Cardiac muscle cell (in vitro differentiated cells and primary cell): ENCODE results near the gene BPIFB6. TPM values are rescaled to one million over a fixed set of nuclear protein-coding genes. Genes with fewer than 3 reads are reported as not detected.

Source experiments
- DNase-seq, 2 donors: peaks; one replicate each; pipeline versions ENCODE4 v3.0.0 to v3.0.0-alpha.2; 2010 to 2017; ENCODE audit warnings: low read depth in 1 of 2, low spot score in 1 of 2
- H3K27ac ChIP-seq: fragments of 200-600 bp; sonication (generic); 2 replicates; pipeline ENCODE4 v1.5.1; 2016
- H3K27me3 ChIP-seq: fragments of 200-600 bp; sonication (generic); 2 replicates; pipeline ENCODE4 v1.6.0; 2016; ENCODE audit warnings: control low read depth
- H3K36me3 ChIP-seq: fragments of 200-600 bp; sonication (generic); 2 replicates; pipeline ENCODE4 v1.5.1; 2016; ENCODE audit warnings: control low read depth
- H3K4me1 ChIP-seq: fragments of 200-600 bp; sonication (generic); 2 replicates; pipeline ENCODE4 v1.8.1; 2017; ENCODE audit warnings: low read depth, mild to moderate bottlenecking, mixed run types
- H3K4me3 ChIP-seq: fragments of 200-600 bp; sonication (generic); 2 replicates; pipeline ENCODE4 v1.5.1; 2016; ENCODE audit warnings: mild to moderate bottlenecking
- H3K9me3 ChIP-seq: fragments of 200-600 bp; sonication (generic); 2 replicates; pipeline ENCODE4 v1.5.1; 2017; ENCODE audit warnings: low read depth, mild to moderate bottlenecking, control low read depth
- CTCF ChIP-seq: IDR thresholded peaks from 2 replicates; pipeline ENCODE4 v1.5.1; 2012; ENCODE audit warnings: low read depth, mild to moderate bottlenecking, low read length
- polyA plus RNA-seq: library from polyadenylated mRNA; unstranded; fragments of >200 nt; fragmentation: Nextera tagmentation; extraction: Ambion mirVana; gene quantifications from 2 replicates; pipeline ENCODE4 v1.2.1, GENCODE V29; 2016
- total RNA-seq: library from RNA; depleted of rRNA; stranded (reverse); fragments of >200 nt; gene quantifications from 2 replicates; pipeline ENCODE4 v1.2.3, GENCODE V29; 2016

Gene BPIFB6
- total and polyA plus RNA-seq, 2 experiments from 2014 or later = not detected

- Histone ChIP-seq H3K36me3 (no peaks in the 10 kb centered on the region), H3K4me1 (no peaks in the 10 kb centered on the region), H3K4me3 (no peak overlapping the region), H3K27ac (no peak overlapping the region), H3K9me3 (no peaks in the 10 kb centered on the region), H3K27me3 (no peaks in the 10 kb centered on the region)
- no peak for DNase-seq
- TF ChIP-seq CTCF = no peak
Measured at GRCh38 chr20:33027769-33028751, 3.4 kb upstream of the BPIFB6 start.

- no peak overlapping the region for H3K27ac ChIP-seq
- no peak for TF ChIP-seq CTCF
- H3K27me3 ChIP-seq = no peaks in the 10 kb centered on the region
- H3K36me3 ChIP-seq = no peaks in the 10 kb centered on the region
- H3K4me1 ChIP-seq = no peaks in the 10 kb centered on the region
- DNase-seq = no peak
- H3K9me3 ChIP-seq = no peaks in the 10 kb centered on the region
- no peak overlapping the region for H3K4me3 ChIP-seq
Measured at GRCh38 chr20:33028875-33029274, 2.6 kb upstream of the BPIFB6 start.

- Histone ChIP-seq H3K27ac (no peak overlapping the region), H3K4me1 (no peaks in the 10 kb centered on the region), H3K36me3 (no peaks in the 10 kb centered on the region), H3K27me3 (no peaks in the 10 kb centered on the region), H3K9me3 (no peaks in the 10 kb centered on the region), H3K4me3 (no peak overlapping the region)
- TF ChIP-seq CTCF = no peak
- DNase-seq = no peak
Measured at GRCh38 chr20:33030076-33030475, 1.4 kb upstream of the BPIFB6 start.

- DNase-seq = no peak
- Histone ChIP-seq H3K4me1 (no peaks in the 10 kb centered on the region), H3K27me3 (no peaks in the 10 kb centered on the region), H3K4me3 (no peak overlapping the region), H3K36me3 (no peaks in the 10 kb centered on the region), H3K9me3 (no peaks in the 10 kb centered on the region), H3K27ac (no peak overlapping the region)
- no peak for TF ChIP-seq CTCF
Measured at GRCh38 chr20:33030569-33030968, 879 bp upstream of the BPIFB6 start.

- Histone ChIP-seq H3K4me1 (no peaks in the 10 kb centered on the region), H3K27me3 (no peaks in the 10 kb centered on the region), H3K36me3 (no peaks in the 10 kb centered on the region), H3K9me3 (no peaks in the 10 kb centered on the region), H3K4me3 (no peak overlapping the region), H3K27ac (no peak overlapping the region)
- TF ChIP-seq CTCF = no peak
- no peak for DNase-seq
Measured at GRCh38 chr20:33032555-33032954, 1.1 kb downstream of the BPIFB6 start.
